GM06990 (cell line): ENCODE measurements around the gene GALNT5.

Experiments
- DNase-seq: peaks from one replicate; pipeline ENCODE4 v3.0.0-alpha.2; 2011; ENCODE audit not compliant: insufficient read length; ENCODE audit errors: extremely low read depth
- H3K27me3 ChIP-seq: replicated peaks from 2 replicates; pipeline ENCODE4 v1.6.0; 2011; ENCODE audit warnings: low read length; ENCODE audit not compliant: control insufficient read depth, insufficient read depth
- H3K36me3 ChIP-seq: 2 replicates; pipeline ENCODE4 v1.5.1; 2011; ENCODE audit warnings: low read length; ENCODE audit not compliant: control insufficient read depth, insufficient read depth
- H3K4me3 ChIP-seq: replicated peaks from 2 replicates; pipeline ENCODE4 v1.5.1; 2011; ENCODE audit warnings: low read depth, mild to moderate bottlenecking, control low read depth, low read length
- CTCF ChIP-seq: IDR thresholded peaks from 2 replicates; pipeline ENCODE4 v1.5.1; 2011; ENCODE audit warnings: low read length, control low read depth, mild to moderate bottlenecking, inconsistent platforms; ENCODE audit not compliant: insufficient read depth, poor library complexity, severe bottlenecking

The GALNT5 gene

GRCh38 chr2:157296490-157296889 is 39.0 kb downstream of the GALNT5 start:
- no peak overlapping the region for H3K4me3 ChIP-seq
- H3K36me3 ChIP-seq, result no peaks in the 10 kb centered on the region
- no peak for DNase-seq
- no peak for TF ChIP-seq CTCF
- no peaks in the 10 kb centered on the region; the same call in 1 of the 2 replicates for H3K27me3 ChIP-seq

DNA sequence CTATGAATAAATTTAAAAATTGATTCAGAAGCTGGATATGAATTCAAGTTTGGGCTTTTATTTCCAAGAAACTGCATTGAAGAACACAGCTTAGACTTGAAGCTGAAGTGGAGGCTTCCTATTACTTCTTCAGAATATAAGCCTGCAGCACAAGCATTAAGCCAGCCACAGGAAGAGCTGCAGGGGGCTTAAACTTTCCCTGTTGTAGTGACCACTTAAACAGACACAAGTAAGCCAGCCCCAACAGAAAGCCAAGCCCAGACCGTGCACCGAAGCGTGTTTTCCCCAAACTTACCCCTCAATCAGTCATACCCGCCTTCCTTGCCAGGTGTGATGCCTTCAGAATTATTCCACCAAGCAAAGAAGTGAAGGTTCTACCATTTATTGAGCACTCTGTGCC is 39.5 kb downstream of the GALNT5 start:
- Histone ChIP-seq H3K36me3 (no peaks in the 10 kb centered on the region), H3K27me3 (no peaks in the 10 kb centered on the region; the same call in 1 of the 2 replicates), H3K4me3 (no peak overlapping the region)
- TF ChIP-seq CTCF, result no peak
- DNase-seq, result no peak

GRCh38 chr2:157301307-157301706 is 43.8 kb downstream of the GALNT5 start:
- H3K4me3 ChIP-seq, result no peak overlapping the region
- TF ChIP-seq CTCF, result no peak
- H3K36me3 ChIP-seq, result no peaks in the 10 kb centered on the region
- no peaks in the 10 kb centered on the region; the same call in none of the 2 replicates for H3K27me3 ChIP-seq
- DNase-seq, result no peak

- H3K36me3 ChIP-seq, result no peaks in the 10 kb centered on the region
- no peaks in the 10 kb centered on the region; the same call in none of the 2 replicates for H3K27me3 ChIP-seq
- H3K4me3 ChIP-seq, result no peak overlapping the region
- DNase-seq, result no peak
- peak; percentile 59 for TF ChIP-seq CTCF
Observed at GRCh38 chr2:157302492-157303099, 45.1 kb downstream of the GALNT5 start.

GRCh38 chr2:157303612-157304011 is 46.1 kb downstream of the GALNT5 start:
- DNase-seq, result no peak
- no peaks in the 10 kb centered on the region; the same call in 1 of the 2 replicates for H3K27me3 ChIP-seq
- H3K4me3 ChIP-seq, result no peak overlapping the region
- H3K36me3 ChIP-seq, result no peaks in the 10 kb centered on the region
- no peak for TF ChIP-seq CTCF
